ENCODE results near the gene DUSP14.

The DUSP14 gene

DNA sequence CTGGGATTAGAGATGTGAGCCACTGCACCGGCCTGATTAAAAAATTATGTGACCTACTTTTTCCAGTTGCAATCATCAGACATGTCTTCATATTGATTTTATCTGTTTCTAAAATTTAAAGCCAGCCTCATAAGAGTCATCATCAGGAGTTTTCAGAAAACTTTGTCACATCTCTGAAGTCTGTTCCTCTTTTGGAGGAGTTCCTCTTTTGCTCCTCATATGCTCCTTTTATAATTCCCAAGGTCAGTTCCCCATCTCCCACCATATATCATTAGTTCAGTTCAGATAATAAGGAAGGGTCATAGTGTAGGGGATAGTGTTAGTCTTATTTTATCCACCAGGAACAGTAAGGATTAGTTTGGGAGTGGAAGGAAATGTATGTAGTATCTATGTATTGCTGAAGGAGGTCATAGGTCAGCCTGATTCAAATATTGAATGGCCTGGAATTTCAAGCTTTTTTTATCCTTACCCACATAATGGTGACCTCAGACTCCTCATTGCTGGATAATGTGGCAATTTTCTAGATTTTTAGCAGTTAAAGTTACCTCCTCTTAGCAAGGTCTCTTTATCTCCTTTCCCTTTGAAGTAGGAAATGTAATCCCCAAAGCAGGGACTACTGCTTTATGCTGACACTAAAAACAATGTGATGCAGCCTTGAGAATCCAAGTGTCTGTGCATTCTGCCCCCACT, 13.8 kb upstream of the DUSP14 start:
- DNase-seq (ENCODE audit: low spot score), result no peak
- no peak for TF ChIP-seq CTCF (IDR thresholded peaks at IDR 0.05; ENCODE audit: borderline replicate concordance, control extremely low read depth, extremely low read depth, insufficient read depth, missing control alignments)
- in situ Hi-C loops (cut with MboI; ENCODE audit: low sequenced_read_pairs, unreplicated experiment), result no loop called here

GRCh38 chr17:37476431-37477120, 13.1 kb upstream of the DUSP14 start:
- DNase-seq (ENCODE audit: low spot score), result no peak
- in situ Hi-C loops (cut with MboI; ENCODE audit: low sequenced_read_pairs, unreplicated experiment), result no loop called here
- TF ChIP-seq CTCF (IDR thresholded peaks at IDR 0.05; ENCODE audit: borderline replicate concordance, control extremely low read depth, extremely low read depth, insufficient read depth, missing control alignments), result no peak

- no peak for TF ChIP-seq CTCF (IDR thresholded peaks at IDR 0.05; ENCODE audit: borderline replicate concordance, control extremely low read depth, extremely low read depth, insufficient read depth, missing control alignments)
- in situ Hi-C loops (cut with MboI; ENCODE audit: low sequenced_read_pairs, unreplicated experiment), result no loop called here
- no peak for DNase-seq (ENCODE audit: low spot score)
These were observed 11.5 kb upstream of the DUSP14 start for GRCh38 chr17:37478187-37478586.

DNA sequence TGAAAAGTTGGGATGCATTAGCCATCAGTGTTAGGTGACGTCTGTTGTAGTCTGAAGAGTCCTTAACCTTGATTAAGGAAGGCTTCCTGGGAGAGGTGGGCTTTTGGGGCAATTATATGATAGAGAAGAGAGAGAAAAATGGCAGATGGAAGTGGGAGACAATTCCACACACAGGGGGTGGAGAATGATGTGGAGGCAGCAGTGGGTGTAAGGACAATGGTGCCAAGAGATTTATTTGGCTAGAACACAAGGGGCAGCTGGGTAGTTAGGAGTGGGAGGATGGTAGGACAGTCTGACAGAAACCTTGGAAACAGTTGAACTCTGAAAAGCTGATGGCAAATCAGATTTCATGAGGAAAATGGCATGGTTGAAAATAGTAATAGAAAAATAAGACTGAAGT, 10.7 kb upstream of the DUSP14 start:
- in situ Hi-C loops (cut with MboI; ENCODE audit: low sequenced_read_pairs, unreplicated experiment), result no loop called here
- DNase-seq (ENCODE audit: low spot score), result no peak
- no peak for TF ChIP-seq CTCF (IDR thresholded peaks at IDR 0.05; ENCODE audit: borderline replicate concordance, control extremely low read depth, extremely low read depth, insufficient read depth, missing control alignments)

- DNase-seq (ENCODE audit: low spot score), result no peak
- in situ Hi-C loops (cut with MboI; ENCODE audit: low sequenced_read_pairs, unreplicated experiment), result no loop called here
- TF ChIP-seq CTCF (IDR thresholded peaks at IDR 0.05; ENCODE audit: borderline replicate concordance, control extremely low read depth, extremely low read depth, insufficient read depth, missing control alignments), result no peak
These were observed 9.3 kb upstream of the DUSP14 start for GRCh38 chr17:37480427-37480826.

DNA sequence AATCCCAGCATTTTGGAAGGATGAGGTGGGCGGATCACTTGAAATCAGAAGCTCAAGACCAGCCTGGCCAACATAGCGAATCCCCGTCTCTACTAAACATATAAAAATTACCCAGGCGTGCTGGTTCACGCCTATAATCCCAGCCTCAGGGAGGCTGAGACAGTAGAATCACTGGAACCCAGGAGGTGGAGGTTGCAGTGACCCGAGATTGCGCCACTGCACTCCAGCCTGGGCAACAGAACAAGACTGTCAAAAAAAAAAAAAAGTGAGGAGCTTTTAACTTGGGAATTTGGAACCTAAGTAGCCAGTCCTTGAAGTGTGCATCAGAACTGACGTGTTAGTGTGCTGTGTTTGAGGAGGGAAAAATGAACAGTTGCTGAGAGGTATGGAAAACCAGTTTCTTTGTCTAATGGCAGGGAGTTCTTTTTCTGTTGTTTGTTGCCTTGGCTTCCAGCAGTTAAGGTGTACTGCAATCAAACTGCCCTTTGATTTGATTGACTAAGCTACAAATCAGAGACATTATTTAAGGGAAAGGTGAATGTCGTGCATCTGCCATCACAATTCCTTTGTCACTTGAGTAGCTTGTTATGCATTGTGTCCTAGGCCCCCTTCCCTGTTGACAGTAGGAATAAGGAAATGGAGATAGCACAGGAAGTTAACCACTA, 8.6 kb upstream of the DUSP14 start:
- no peak for TF ChIP-seq CTCF (IDR thresholded peaks at IDR 0.05; ENCODE audit: borderline replicate concordance, control extremely low read depth, extremely low read depth, insufficient read depth, missing control alignments)
- in situ Hi-C loops (cut with MboI; ENCODE audit: low sequenced_read_pairs, unreplicated experiment), result no loop called here
- DNase-seq (ENCODE audit: low spot score), result no peak

Data from GM13976 (cell line).